HEK293 (cell line): ENCODE data around the gene TMEM174.
A peak's percentile ranks its signal among the peaks of the same experiment; 100 is the strongest.

Experiments
- CTCF ChIA-PET: fragments of 350-600 bp; formaldehyde crosslinking; extraction: SDS; loops from one replicate; lab custom pipeline; 2021; ENCODE audit warnings: antibody characterized with exemption; lab: Yijun Ruan, JAX
- POLR2A ChIA-PET: fragments of 300-600 bp; formaldehyde crosslinking; extraction: SDS; loops from one replicate; lab custom pipeline; 2020; ENCODE audit warnings: antibody characterized with exemption, inconsistent platforms; lab: Yijun Ruan, JAX
- H3K27ac ChIP-seq: fragments of 200-500 bp; sonication (Bioruptor generic); 2 replicates; pipeline ENCODE4 v1.5.1; 2014; ENCODE audit warnings: low read depth, low read length, control low read depth, inconsistent platforms; ENCODE audit errors: extremely low read depth
- H3K36me3 ChIP-seq, 2 experiments: fragments of 200-500 bp in 1 of 2; sonication (Bioruptor generic) in 1 of 2; 1 replicate in 1 of 2; 2 replicates in 1 of 2; pipeline ENCODE4 v1.5.1; 2014 to 2017; ENCODE audit warnings: inconsistent platforms in 2 of 2, low read length in 2 of 2; ENCODE audit not compliant: control insufficient read depth in 2 of 2, insufficient read depth in 1 of 2
- H3K4me1 ChIP-seq: fragments of 200-500 bp; sonication (Bioruptor generic); 2 replicates; pipeline ENCODE4 v1.5.1; 2014; ENCODE audit warnings: mild to moderate bottlenecking, low read length, inconsistent platforms; ENCODE audit not compliant: control insufficient read depth, insufficient read depth
- H3K4me3 ChIP-seq: 2 replicates; pipeline ENCODE4 v1.5.1; 2011; ENCODE audit warnings: low read depth, mild to moderate bottlenecking, control low read depth, low read length, moderate library complexity
- H3K9me3 ChIP-seq: fragments of 200-500 bp; sonication (Bioruptor generic); 2 replicates; pipeline ENCODE4 v1.5.1; 2014; ENCODE audit warnings: low read depth, low read length, inconsistent platforms; ENCODE audit not compliant: control insufficient read depth, insufficient read depth
- BCL11B ChIP-seq: fragments of 450-650 bp; formaldehyde crosslinking; IDR thresholded peaks from 2 replicates; pipeline ENCODE4 v1.5.1; 2016; ENCODE audit warnings: low read depth, missing biosample characterization, missing genetic modification characterization
- KLF16 ChIP-seq: fragments of 450-650 bp; formaldehyde crosslinking; IDR thresholded peaks from 2 replicates; pipeline ENCODE4 v1.5.1; 2017; ENCODE audit warnings: missing biosample characterization, missing genetic modification characterization
- PRDM10 ChIP-seq: fragments of 450-650 bp; formaldehyde crosslinking; IDR thresholded peaks from 2 replicates; pipeline ENCODE4 v1.5.1; 2016; ENCODE audit warnings: missing biosample characterization, missing genetic modification characterization
- TRIM28 ChIP-seq: IDR thresholded peaks from 2 replicates; pipeline ENCODE4 v1.6.1; 2011; ENCODE audit warnings: low read length, control low read depth, borderline replicate concordance
- ZFP37 ChIP-seq: fragments of 450-650 bp; formaldehyde crosslinking; IDR thresholded peaks from 2 replicates; pipeline ENCODE4 v1.5.1; 2016; ENCODE audit warnings: missing biosample characterization, missing genetic modification characterization
- ZNF391 ChIP-seq: fragments of 450-650 bp; formaldehyde crosslinking; IDR thresholded peaks from 2 replicates; pipeline ENCODE4 v1.5.1; 2016; ENCODE audit warnings: low read depth, missing biosample characterization, missing genetic modification characterization, borderline replicate concordance
- ZNF404 ChIP-seq: fragments of 450-650 bp; formaldehyde crosslinking; IDR thresholded peaks from 2 replicates; pipeline ENCODE4 v1.5.1; 2017; ENCODE audit warnings: missing biosample characterization, missing genetic modification characterization
- ZNF433 ChIP-seq: fragments of 450-650 bp; formaldehyde crosslinking; IDR thresholded peaks from 2 replicates; pipeline ENCODE4 v1.5.1; 2016; ENCODE audit warnings: missing biosample characterization, missing genetic modification characterization, low read depth
- ZNF510 ChIP-seq: fragments of 450-650 bp; formaldehyde crosslinking; IDR thresholded peaks from 2 replicates; pipeline ENCODE4 v1.5.1; 2018; ENCODE audit warnings: mild to moderate bottlenecking, missing genetic modification characterization, missing biosample characterization; ENCODE audit not compliant: insufficient replicate concordance
- ZNF544 ChIP-seq: fragments of 450-650 bp; formaldehyde crosslinking; IDR thresholded peaks from 2 replicates; pipeline ENCODE4 v1.5.0; 2017; ENCODE audit warnings: missing biosample characterization, missing genetic modification characterization
- ZNF560 ChIP-seq: fragments of 450-650 bp; formaldehyde crosslinking; IDR thresholded peaks from 2 replicates; pipeline ENCODE4 v1.5.1; 2017; ENCODE audit warnings: missing biosample characterization, missing genetic modification characterization, borderline replicate concordance
- ZNF621 ChIP-seq: fragments of 450-650 bp; formaldehyde crosslinking; IDR thresholded peaks from 2 replicates; pipeline ENCODE4 v1.5.1; 2017; ENCODE audit warnings: missing biosample characterization, missing genetic modification characterization
- ZNF624 ChIP-seq: fragments of 450-650 bp; formaldehyde crosslinking; IDR thresholded peaks from 2 replicates; pipeline ENCODE4 v1.5.1; 2017; ENCODE audit warnings: missing biosample characterization, missing genetic modification characterization
- ZNF658 ChIP-seq: fragments of 450-650 bp; formaldehyde crosslinking; IDR thresholded peaks from 2 replicates; pipeline ENCODE4; 2016; ENCODE audit warnings: missing biosample characterization, missing genetic modification characterization
- ZNF677 ChIP-seq: fragments of 450-650 bp; IDR thresholded peaks from 2 replicates; pipeline ENCODE4 v1.5.0; 2018; ENCODE audit warnings: missing biosample characterization, mild to moderate bottlenecking, missing genetic modification characterization, moderate library complexity
- ZNF76 ChIP-seq: fragments of 450-650 bp; formaldehyde crosslinking; IDR thresholded peaks from 2 replicates; pipeline ENCODE4; 2016; ENCODE audit warnings: low read depth, missing biosample characterization, missing genetic modification characterization, borderline replicate concordance
- ZSCAN18 ChIP-seq: fragments of 450-650 bp; formaldehyde crosslinking; IDR thresholded peaks from 2 replicates; pipeline ENCODE4 v1.5.1; 2016; ENCODE audit warnings: missing biosample characterization, missing genetic modification characterization
- TF ChIP-seq, protein P1 (sequence below): fragments of 450-650 bp; IDR thresholded peaks from 2 replicates; pipeline ENCODE4 v1.5.1; 2018; ENCODE audit warnings: missing biosample characterization, missing genetic modification characterization
- TF ChIP-seq, protein P2 (sequence below): IDR thresholded peaks from 2 replicates; pipeline ENCODE4 v1.6.1; 2011; ENCODE audit warnings: mild to moderate bottlenecking, low read depth, low read length, borderline replicate concordance
- TF ChIP-seq, protein P3 (sequence below): fragments of 450-650 bp; formaldehyde crosslinking; IDR thresholded peaks from 2 replicates; pipeline ENCODE4 v1.5.1; 2017; ENCODE audit warnings: missing biosample characterization, missing genetic modification characterization
- TF ChIP-seq, protein P4 (sequence below): fragments of 450-650 bp; formaldehyde crosslinking; IDR thresholded peaks from 2 replicates; pipeline ENCODE4 v1.5.1; 2017; ENCODE audit warnings: missing biosample characterization, missing genetic modification characterization

TMEM174 gene

GRCh38 chr5:73183000-73183399 is 10.0 kb downstream of the TMEM174 start (continued):
- TF ChIP-seq, protein P1, sequence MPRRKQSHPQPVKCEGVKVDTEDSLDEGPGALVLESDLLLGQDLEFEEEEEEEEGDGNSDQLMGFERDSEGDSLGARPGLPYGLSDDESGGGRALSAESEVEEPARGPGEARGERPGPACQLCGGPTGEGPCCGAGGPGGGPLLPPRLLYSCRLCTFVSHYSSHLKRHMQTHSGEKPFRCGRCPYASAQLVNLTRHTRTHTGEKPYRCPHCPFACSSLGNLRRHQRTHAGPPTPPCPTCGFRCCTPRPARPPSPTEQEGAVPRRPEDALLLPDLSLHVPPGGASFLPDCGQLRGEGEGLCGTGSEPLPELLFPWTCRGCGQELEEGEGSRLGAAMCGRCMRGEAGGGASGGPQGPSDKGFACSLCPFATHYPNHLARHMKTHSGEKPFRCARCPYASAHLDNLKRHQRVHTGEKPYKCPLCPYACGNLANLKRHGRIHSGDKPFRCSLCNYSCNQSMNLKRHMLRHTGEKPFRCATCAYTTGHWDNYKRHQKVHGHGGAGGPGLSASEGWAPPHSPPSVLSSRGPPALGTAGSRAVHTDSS, result no peak
- no peak for TF ChIP-seq ZNF544 (tag by site-specific recombination)
- TF ChIP-seq ZNF404 (tag by site-specific recombination), result no peak
- no peak for TF ChIP-seq ZFP37 (tag by site-specific recombination)
- TF ChIP-seq, protein P2, sequence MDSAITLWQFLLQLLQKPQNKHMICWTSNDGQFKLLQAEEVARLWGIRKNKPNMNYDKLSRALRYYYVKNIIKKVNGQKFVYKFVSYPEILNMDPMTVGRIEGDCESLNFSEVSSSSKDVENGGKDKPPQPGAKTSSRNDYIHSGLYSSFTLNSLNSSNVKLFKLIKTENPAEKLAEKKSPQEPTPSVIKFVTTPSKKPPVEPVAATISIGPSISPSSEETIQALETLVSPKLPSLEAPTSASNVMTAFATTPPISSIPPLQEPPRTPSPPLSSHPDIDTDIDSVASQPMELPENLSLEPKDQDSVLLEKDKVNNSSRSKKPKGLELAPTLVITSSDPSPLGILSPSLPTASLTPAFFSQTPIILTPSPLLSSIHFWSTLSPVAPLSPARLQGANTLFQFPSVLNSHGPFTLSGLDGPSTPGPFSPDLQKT, result no peak
- TF ChIP-seq ZNF76 (tag by site-specific recombination), result no peak
- TF ChIP-seq ZNF621 (tag by site-specific recombination), result no peak
- TF ChIP-seq, protein P3, sequence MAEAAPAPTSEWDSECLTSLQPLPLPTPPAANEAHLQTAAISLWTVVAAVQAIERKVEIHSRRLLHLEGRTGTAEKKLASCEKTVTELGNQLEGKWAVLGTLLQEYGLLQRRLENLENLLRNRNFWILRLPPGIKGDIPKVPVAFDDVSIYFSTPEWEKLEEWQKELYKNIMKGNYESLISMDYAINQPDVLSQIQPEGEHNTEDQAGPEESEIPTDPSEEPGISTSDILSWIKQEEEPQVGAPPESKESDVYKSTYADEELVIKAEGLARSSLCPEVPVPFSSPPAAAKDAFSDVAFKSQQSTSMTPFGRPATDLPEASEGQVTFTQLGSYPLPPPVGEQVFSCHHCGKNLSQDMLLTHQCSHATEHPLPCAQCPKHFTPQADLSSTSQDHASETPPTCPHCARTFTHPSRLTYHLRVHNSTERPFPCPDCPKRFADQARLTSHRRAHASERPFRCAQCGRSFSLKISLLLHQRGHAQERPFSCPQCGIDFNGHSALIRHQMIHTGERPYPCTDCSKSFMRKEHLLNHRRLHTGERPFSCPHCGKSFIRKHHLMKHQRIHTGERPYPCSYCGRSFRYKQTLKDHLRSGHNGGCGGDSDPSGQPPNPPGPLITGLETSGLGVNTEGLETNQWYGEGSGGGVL (tag by site-specific recombination), result no peak

GRCh38 chr5:73183481-73183891 is 10.5 kb downstream of the TMEM174 start:
- no peaks in the 10 kb centered on the region for H3K36me3 ChIP-seq
- H3K27ac ChIP-seq, result no peak overlapping the region
- no peaks in the 10 kb centered on the region; the same call in 1 of the 2 replicates for H3K9me3 ChIP-seq
- H3K4me3 ChIP-seq, result no peak overlapping the region
- CTCF ChIA-PET, result interaction anchor here (1.1 kb wide), 1 partner anchor 18 kb away, joined by 4 read pairs; no protein-coding TSS in a partner anchor
- H3K4me1 ChIP-seq, result no peaks in the 10 kb centered on the region
- POLR2A ChIA-PET, result no interaction called here
- TF ChIP-seq PRDM10 (tag by site-specific recombination) (0 out of 2 replicates have a peak, but pooled peaks have one; percentile 12), TRIM28 (no peak), KLF16 (tag by site-specific recombination) (no peak), ZNF544 (tag by site-specific recombination) (no peak), ZNF433 (no peak)
- TF ChIP-seq, all 188 proteins: peak for 1

- TF ChIP-seq, protein P4, sequence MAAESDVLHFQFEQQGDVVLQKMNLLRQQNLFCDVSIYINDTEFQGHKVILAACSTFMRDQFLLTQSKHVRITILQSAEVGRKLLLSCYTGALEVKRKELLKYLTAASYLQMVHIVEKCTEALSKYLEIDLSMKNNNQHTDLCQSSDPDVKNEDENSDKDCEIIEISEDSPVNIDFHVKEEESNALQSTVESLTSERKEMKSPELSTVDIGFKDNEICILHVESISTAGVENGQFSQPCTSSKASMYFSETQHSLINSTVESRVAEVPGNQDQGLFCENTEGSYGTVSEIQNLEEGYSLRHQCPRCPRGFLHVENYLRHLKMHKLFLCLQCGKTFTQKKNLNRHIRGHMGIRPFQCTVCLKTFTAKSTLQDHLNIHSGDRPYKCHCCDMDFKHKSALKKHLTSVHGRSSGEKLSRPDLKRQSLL (tag by site-specific recombination), result no peak
- no peak for TF ChIP-seq ZNF624 (tag by site-specific recombination)
- no peak for TF ChIP-seq ZNF510
- TF ChIP-seq ZNF560 (tag by site-specific recombination), result no peak
- no peak for TF ChIP-seq ZSCAN18 (tag by site-specific recombination)
- TF ChIP-seq ZNF391 (tag by site-specific recombination), result no peak
- TF ChIP-seq ZNF677 (tag by site-specific recombination), result no peak
- TF ChIP-seq BCL11B, result no peak
- no peak for TF ChIP-seq ZNF658
- H3K9me3 ChIP-seq, result no peaks in the 10 kb centered on the region; the same call in 1 of the 2 replicates
- H3K36me3 ChIP-seq, result no peaks in the 10 kb centered on the region
- H3K4me3 ChIP-seq, result no peak overlapping the region
- ChIA-PET POLR2A (no interaction called here), CTCF (no interaction called here)
- H3K27ac ChIP-seq, result no peak overlapping the region
- H3K4me1 ChIP-seq, result no peaks in the 10 kb centered on the region
Observed at GRCh38 chr5:73186976-73187375, 14.0 kb downstream of the TMEM174 start.
